Kidney (tissue), 14 donors: ENCODE results near the gene SPHKAP. TPM values are rescaled to one million over a fixed set of nuclear protein-coding genes. Genes with fewer than 3 reads are reported as not detected.

Source experiments
- DNase-seq, 5 donors: peaks; one replicate each; pipeline ENCODE4 v3.0.0-alpha.2; 2013 to 2020
- FAIRE-seq: peaks from 2 replicates; lab custom pipeline; 2012; peaks lifted over from hg19 to GRCh38; lab: Jason Lieb, UNC
- H3K27ac ChIP-seq, 2 donors: one replicate each; pipeline ENCODE4 v1.7.0; 2013; ENCODE audit warnings: low read depth in 2 of 2, low read length in 2 of 2, inconsistent platforms in 1 of 2
- H3K27me3 ChIP-seq: one replicate; pipeline ENCODE4 v1.7.1; 2013; ENCODE audit warnings: low read length, inconsistent platforms; ENCODE audit not compliant: control insufficient read depth, insufficient read depth
- H3K36me3 ChIP-seq, 3 donors: one replicate each; pipeline versions ENCODE4 v1.7.0 to v1.7.1; 2013; ENCODE audit warnings: low read length in 3 of 3, control low read depth in 1 of 3, inconsistent platforms in 1 of 3; ENCODE audit not compliant: insufficient read depth in 3 of 3, control insufficient read depth in 2 of 3
- H3K4me1 ChIP-seq, 3 donors: one replicate each; pipeline versions ENCODE4 v1.7.0 to v1.7.1; 2013; ENCODE audit warnings: low read length in 3 of 3, inconsistent platforms in 1 of 3, low read depth in 1 of 3; ENCODE audit not compliant: control insufficient read depth in 2 of 3, insufficient read depth in 2 of 3
- H3K4me3 ChIP-seq, 3 donors: one replicate each; pipeline versions ENCODE4 v1.7.0 to v1.8.1; 2013; ENCODE audit warnings: low read length in 3 of 3, control low read depth in 1 of 3, inconsistent platforms in 1 of 3
- H3K9ac ChIP-seq, 3 donors: one replicate each; pipeline versions ENCODE4 v1.7.0 to v1.7.1; 2013; ENCODE audit warnings: low read length in 3 of 3, control low read depth in 1 of 3, inconsistent platforms in 1 of 3
- H3K9me3 ChIP-seq, 3 donors: one replicate each; pipeline versions ENCODE4 v1.7.0 to v1.7.1; 2013; ENCODE audit warnings: low read length in 3 of 3, control low read depth in 1 of 3, inconsistent platforms in 1 of 3; ENCODE audit not compliant: control insufficient read depth in 2 of 3, insufficient read depth in 1 of 3
- intact Hi-C: fragments of 100-400 bp; cut with DNase I; formaldehyde crosslinking; loops from one replicate; pipeline ENCODE4 v1.11.1; 2022
- polyA plus RNA-seq: library from polyadenylated mRNA; stranded (reverse); fragments of 350-450 nt; fragmentation: Illumina TruSeq; extraction: RNeasy Lipid Tissue Mini Kit (QIAGEN cat#74804); gene quantifications from one replicate; pipeline ENCODE4 v1.2.3, GENCODE V29; 2014; ENCODE audit warnings: low read depth, low replicate concordance; ENCODE audit not compliant: insufficient read depth
- total RNA-seq: library from RNA; stranded (reverse); fragmentation: NEBNext Ultra II Directional; extraction: Animal tissue kit (Norgen Biotek cat#: 25700); gene quantifications from one replicate; pipeline ENCODE4 v1.2.1, GENCODE V29; 2021
- TF ChIP-seq, protein P1 (sequence below): IDR thresholded peaks from 3 replicates; pipeline ENCODE4 v1.5.1; 2012; ENCODE audit warnings: mild to moderate bottlenecking, moderate library complexity, borderline replicate concordance; ENCODE audit not compliant: insufficient read depth; ENCODE audit errors: extremely low read depth
- donor health status: control.
- donor health status: control.
- donor health status: control.
- donor health status: control.
- donor health status: control.
- donor health status: DM: yes; HTN: yes; CAD: no.
- donor health status: Normal renal cell carcinoma (clear cell type).

The SPHKAP gene
- total and polyA plus RNA-seq, 2 donors from 2014 or later: 0.03 TPM; not detected in 1

DNA sequence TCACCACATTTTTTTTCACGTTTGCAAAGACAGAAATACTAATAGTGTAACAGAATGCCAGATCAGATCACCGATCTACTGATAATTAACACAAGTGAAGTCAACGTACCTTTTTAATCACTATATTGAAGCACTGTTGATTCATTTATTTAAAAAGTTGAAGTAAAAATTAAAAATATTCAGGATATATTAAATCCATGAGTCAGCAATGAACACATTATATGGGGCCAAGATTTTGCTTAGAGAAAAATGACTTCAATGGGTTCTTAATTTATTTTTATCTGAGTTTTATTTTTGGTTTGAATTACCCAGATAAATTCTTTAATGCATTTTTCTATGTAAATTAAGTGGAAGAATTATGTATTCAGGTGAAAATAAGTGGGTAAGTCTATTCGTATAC is 14.2 kb downstream of the SPHKAP start:
- DNase-seq: no peak

DNA sequence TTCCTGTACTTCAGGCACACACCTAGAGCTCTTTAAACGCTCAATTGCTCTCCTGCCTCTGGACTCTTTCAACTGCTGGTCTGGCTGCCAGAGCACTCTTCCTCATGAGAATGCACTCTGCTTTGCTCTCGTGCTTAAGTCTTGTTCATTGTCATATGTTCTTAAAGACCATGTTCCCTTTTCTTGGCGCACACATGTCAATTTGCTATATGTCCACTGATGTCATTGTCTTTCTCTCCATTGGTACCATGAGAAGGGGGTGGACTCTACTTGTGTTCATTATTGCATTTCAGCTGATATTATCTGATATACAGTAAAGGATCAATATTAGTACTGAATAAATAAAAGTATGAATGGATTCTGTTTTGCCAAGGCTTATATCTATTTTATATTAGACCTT is 16.8 kb downstream of the SPHKAP start:
- Histone ChIP-seq H3K4me1 (no peaks in the 10 kb centered on the region), H3K27me3 (no peaks in the 10 kb centered on the region), H3K9ac (no peak overlapping the region), H3K36me3 (no peaks in the 10 kb centered on the region), H3K27ac (no peak overlapping the region), H3K9me3 (no peaks in the 10 kb centered on the region), H3K4me3 (no peak overlapping the region)
- TF ChIP-seq, protein P1, sequence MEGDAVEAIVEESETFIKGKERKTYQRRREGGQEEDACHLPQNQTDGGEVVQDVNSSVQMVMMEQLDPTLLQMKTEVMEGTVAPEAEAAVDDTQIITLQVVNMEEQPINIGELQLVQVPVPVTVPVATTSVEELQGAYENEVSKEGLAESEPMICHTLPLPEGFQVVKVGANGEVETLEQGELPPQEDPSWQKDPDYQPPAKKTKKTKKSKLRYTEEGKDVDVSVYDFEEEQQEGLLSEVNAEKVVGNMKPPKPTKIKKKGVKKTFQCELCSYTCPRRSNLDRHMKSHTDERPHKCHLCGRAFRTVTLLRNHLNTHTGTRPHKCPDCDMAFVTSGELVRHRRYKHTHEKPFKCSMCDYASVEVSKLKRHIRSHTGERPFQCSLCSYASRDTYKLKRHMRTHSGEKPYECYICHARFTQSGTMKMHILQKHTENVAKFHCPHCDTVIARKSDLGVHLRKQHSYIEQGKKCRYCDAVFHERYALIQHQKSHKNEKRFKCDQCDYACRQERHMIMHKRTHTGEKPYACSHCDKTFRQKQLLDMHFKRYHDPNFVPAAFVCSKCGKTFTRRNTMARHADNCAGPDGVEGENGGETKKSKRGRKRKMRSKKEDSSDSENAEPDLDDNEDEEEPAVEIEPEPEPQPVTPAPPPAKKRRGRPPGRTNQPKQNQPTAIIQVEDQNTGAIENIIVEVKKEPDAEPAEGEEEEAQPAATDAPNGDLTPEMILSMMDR: no peak
- DNase-seq (no peak), FAIRE-seq (no peak)
- intact Hi-C loops: no loop called here

More for the DNA sequence above, 14.2 kb downstream of the SPHKAP start:
- intact Hi-C loops: no loop called here
- no peak for FAIRE-seq
- Histone ChIP-seq H3K9ac (no peak overlapping the region), H3K9me3 (no peaks in the 10 kb centered on the region), H3K36me3 (no peaks in the 10 kb centered on the region), H3K4me1 (no peaks in the 10 kb centered on the region), H3K4me3 (no peak overlapping the region), H3K27me3 (no peaks in the 10 kb centered on the region), H3K27ac (no peak overlapping the region)
- TF ChIP-seq, protein P1: no peak

DNA sequence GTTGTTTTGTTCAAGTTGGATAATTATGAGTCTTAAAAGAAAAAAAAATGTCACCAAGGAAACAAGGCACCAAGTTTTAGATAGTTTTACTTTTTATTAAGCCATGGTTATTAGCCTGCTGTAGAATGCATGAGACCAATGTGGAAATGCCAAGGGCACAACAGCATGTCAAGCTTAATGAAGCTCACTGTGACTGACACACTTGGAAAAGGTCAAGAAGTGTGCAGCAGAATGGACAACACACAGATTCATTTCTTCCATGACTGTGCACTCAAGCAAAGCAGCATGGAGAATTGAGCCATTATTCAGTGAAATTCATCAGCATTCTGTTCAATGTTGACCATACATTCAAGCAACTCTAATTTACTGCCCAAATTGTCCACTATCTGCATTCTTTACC is 23.6 kb downstream of the SPHKAP start:
- no peak for FAIRE-seq
- Histone ChIP-seq H3K9me3 (no peaks in the 10 kb centered on the region), H3K36me3 (no peaks in the 10 kb centered on the region), H3K4me1 (no peaks in the 10 kb centered on the region), H3K9ac (no peak overlapping the region), H3K4me3 (no peak overlapping the region), H3K27me3 (no peaks in the 10 kb centered on the region), H3K27ac (no peak overlapping the region)
- TF ChIP-seq, protein P1: no peak
- no peak for DNase-seq
- intact Hi-C loops: no loop called here

DNA sequence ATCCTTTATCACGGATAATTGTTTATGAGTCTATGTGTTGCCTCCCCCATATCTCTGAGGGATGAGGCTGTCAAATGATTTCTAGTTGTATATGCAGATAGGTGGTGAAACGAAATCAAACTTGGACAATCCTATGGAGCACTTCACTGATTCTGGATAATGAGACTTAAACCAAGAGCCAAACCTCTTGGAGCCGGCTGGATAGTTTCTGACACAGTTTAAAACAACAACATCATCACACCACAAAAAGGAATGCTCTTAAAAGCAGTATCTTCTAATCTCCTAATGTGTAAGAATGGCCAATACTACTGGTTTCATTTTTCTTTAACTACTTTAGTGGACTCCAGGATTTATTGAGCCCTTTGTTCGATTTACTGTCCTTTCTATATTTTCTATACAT is 36.5 kb downstream of the SPHKAP start:
- FAIRE-seq (no peak), DNase-seq (peak in 2 of 5 donors; percentile 2 to 4)
- H3K9me3 ChIP-seq: no peaks in the 10 kb centered on the region
- no peaks in the 10 kb centered on the region for H3K27me3 ChIP-seq
- no peaks in the 10 kb centered on the region for H3K4me1 ChIP-seq
- H3K4me3 ChIP-seq: no peak overlapping the region
- intact Hi-C loops: no loop called here
- H3K9ac ChIP-seq: no peak overlapping the region
- H3K27ac ChIP-seq: no peak overlapping the region
- TF ChIP-seq, protein P1: no peak
- H3K36me3 ChIP-seq: no peaks in the 10 kb centered on the region
